MCF 10A (cell line): ENCODE measurements around the gene DOCK8. TPM values are rescaled to one million over a fixed set of nuclear protein-coding genes. Genes with fewer than 3 reads are reported as not detected.
A peak's percentile ranks its signal among the peaks of the same experiment; 100 is the strongest.
"Not testable (repeated sequence)": the region's sequence is repeated elsewhere in the genome, so short reads cannot be mapped to it uniquely, and the experiment has no call there.

Experiments used
- Bru-seq: library from RNA; stranded (reverse); fragments of 400-500 nt; gene quantifications from one replicate; lab custom pipeline; 2021; lab: Mats Ljungman, UMichigan
- BruChase-seq, 2 experiments: library from RNA; stranded (reverse); fragments of 400-500 nt; gene quantifications; one replicate each; lab custom pipeline; 2021; lab: Mats Ljungman, UMichigan
- BruUV-seq: library from RNA; stranded (reverse); fragments of 400-500 nt; replicated peaks from 2 replicates; lab custom pipeline; 2021; lab: Mats Ljungman, UMichigan
- CTCF ChIA-PET: fragments of 300-600 bp; sonication (Branson Sonifier 250); formaldehyde crosslinking; extraction: SDS; loops from one replicate; lab custom pipeline; 2021; ENCODE audit warnings: antibody characterized with exemption, inconsistent platforms; lab: Yijun Ruan, JAX
- POLR2A ChIA-PET: fragments of 300-600, 350-650 bp; sonication (Branson Sonifier 250); formaldehyde crosslinking; extraction: SDS; loops from one replicate; lab custom pipeline; 2020; ENCODE audit warnings: antibody characterized with exemption, inconsistent platforms; lab: Yijun Ruan, JAX
- DNase-seq: peaks from one replicate; pipeline ENCODE4 v3.0.0-alpha.2; 2018; ENCODE audit not compliant: unreplicated experiment
- H3K27ac Mint-ChIP-seq: one replicate; pipeline ENCODE4 v1.8.0; 2022; ENCODE audit warnings: mild to moderate bottlenecking, low read depth, mixed read lengths; ENCODE audit not compliant: unreplicated experiment
- H3K27me3 Mint-ChIP-seq: one replicate; pipeline ENCODE4 v1.8.0; 2022; ENCODE audit warnings: mixed read lengths; ENCODE audit not compliant: insufficient read depth, unreplicated experiment
- H3K36me3 Mint-ChIP-seq: one replicate; pipeline ENCODE4 v1.8.0; 2022; ENCODE audit warnings: mild to moderate bottlenecking, moderate library complexity, mixed read lengths; ENCODE audit not compliant: insufficient read depth, unreplicated experiment
- H3K4me1 Mint-ChIP-seq: one replicate; pipeline ENCODE4 v1.8.0; 2022; ENCODE audit warnings: mixed read lengths; ENCODE audit not compliant: insufficient read depth, unreplicated experiment
- H3K4me3 Mint-ChIP-seq: one replicate; pipeline ENCODE4 v1.8.0; 2022; ENCODE audit warnings: mild to moderate bottlenecking, moderate library complexity, mixed read lengths; ENCODE audit not compliant: unreplicated experiment
- H3K9me3 Mint-ChIP-seq: one replicate; pipeline ENCODE4 v1.8.0; 2022; ENCODE audit warnings: mixed read lengths; ENCODE audit not compliant: unreplicated experiment
- intact Hi-C: fragments of 100-400 bp; cut with micrococcal nuclease; formaldehyde crosslinking; loops from 2 replicates; pipeline ENCODE4 v1.14.1; 2022
- long read RNA-seq: library from polyadenylated mRNA; stranded (forward); transcript quantifications from one replicate; pipeline ENCODE4 v2.0.0, GENCODE V29; 2022
- total RNA-seq: library from RNA; stranded (reverse); gene quantifications from 2 replicates; pipeline ENCODE4 v1.2.3, GENCODE V29; 2022
- TF ChIP-seq, protein P1 (sequence below): fragments of 200-600 bp; IDR thresholded peaks from one replicate; pipeline ENCODE4 v1.8.0; 2022; ENCODE audit warnings: antibody characterized with exemption, mild to moderate bottlenecking; ENCODE audit not compliant: unreplicated experiment

DOCK8 gene
- total RNA-seq, result 5.2 and 5.7 TPM in 2 replicates
- percentile 34 among the genes with signal in this experiment for Bru-seq, nascent RNA
- BruChase-seq, experiment 1, labeled RNA remaining after a 6-hour chase, result percentile 31 among the genes with signal in this experiment
- BruChase-seq, experiment 2, labeled RNA remaining after a 2-hour chase, result percentile 31 among the genes with signal in this experiment
- long read RNA-seq, full-length matches to known transcripts, result 1 of 14 reads
- long read RNA-seq, partial matches to known transcripts, result 12 of 14 reads
- long read RNA-seq, other reads (novel, unspliced or antisense), result 1 of 14 reads

DNA sequence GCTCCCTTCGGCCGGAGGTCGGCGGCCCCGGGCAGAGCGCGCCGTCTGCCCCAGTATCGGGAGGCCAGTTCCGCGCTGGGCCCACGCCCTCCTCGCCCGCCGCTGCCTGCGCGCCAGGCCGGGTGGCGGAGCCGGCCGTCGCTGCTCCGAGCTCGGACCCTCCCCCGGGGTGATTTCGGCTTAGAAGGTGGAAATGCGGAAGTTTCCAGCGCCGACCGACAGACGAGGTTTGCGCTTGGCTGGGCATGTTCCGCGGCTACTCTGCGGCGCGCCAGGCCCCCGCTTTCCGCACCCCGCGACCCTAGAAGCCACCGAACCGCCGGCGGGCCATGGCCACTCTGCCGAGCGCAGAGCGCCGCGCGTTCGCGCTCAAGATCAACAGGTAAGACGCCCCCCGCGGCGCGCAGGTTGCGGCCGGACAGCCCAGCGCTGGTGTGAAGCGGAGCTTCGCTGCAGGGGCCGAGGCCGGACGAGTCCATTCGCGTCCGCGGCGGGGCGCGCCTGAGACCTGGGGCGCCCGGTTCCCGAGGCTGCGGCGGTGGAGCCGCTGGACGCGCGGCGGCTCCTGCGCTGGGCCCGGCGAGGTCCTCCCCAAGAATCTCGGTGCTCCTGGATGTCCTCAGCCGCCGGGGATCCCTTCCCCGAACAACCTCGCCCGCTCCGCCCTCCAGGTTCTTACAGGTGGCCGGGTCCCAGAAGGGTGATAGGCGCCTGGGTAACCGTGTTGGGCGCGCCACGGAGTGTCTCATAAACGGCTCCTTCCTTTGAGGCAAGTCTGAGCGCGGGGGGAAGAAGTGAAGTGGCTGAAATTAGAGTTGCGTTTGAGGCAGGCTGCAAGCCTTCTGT is at the start of gene DOCK8:
Gene DOCK8 (plus strand): TSS at position 218 of the 846 bp plus-strand sequence. CDS start 112 bp downstream, at position 330.
- H3K27me3 Mint-ChIP-seq, result no peaks in the 10 kb centered on the region
- ChIA-PET CTCF (interaction anchor here (0.7 to 1.4 kb wide), 8 partner anchors 9 to 1297 kb away, joined by 3 to 5 read pairs (median 4); no protein-coding TSS in a partner anchor), POLR2A (interaction anchor here (0.6 to 2.2 kb wide), 5 partner anchors 10 to 172 kb away, joined by 3 to 7 read pairs (median 6); no protein-coding TSS in a partner anchor)
- TF ChIP-seq, protein P1, sequence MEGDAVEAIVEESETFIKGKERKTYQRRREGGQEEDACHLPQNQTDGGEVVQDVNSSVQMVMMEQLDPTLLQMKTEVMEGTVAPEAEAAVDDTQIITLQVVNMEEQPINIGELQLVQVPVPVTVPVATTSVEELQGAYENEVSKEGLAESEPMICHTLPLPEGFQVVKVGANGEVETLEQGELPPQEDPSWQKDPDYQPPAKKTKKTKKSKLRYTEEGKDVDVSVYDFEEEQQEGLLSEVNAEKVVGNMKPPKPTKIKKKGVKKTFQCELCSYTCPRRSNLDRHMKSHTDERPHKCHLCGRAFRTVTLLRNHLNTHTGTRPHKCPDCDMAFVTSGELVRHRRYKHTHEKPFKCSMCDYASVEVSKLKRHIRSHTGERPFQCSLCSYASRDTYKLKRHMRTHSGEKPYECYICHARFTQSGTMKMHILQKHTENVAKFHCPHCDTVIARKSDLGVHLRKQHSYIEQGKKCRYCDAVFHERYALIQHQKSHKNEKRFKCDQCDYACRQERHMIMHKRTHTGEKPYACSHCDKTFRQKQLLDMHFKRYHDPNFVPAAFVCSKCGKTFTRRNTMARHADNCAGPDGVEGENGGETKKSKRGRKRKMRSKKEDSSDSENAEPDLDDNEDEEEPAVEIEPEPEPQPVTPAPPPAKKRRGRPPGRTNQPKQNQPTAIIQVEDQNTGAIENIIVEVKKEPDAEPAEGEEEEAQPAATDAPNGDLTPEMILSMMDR, result peak; percentile 48
- no peak within 1 kb of the TSS for H3K27ac Mint-ChIP-seq
- no TSS peak for BruUV-seq
- no peaks in the 10 kb centered on the region for H3K4me1 Mint-ChIP-seq
- no peaks in the 10 kb centered on the region for H3K9me3 Mint-ChIP-seq
- DNase-seq, result peak; percentile 74
- no peaks in the 10 kb centered on the region for H3K36me3 Mint-ChIP-seq
- intact Hi-C loops, result loop anchor here (5.0 kb wide), 1 partner anchor 87 kb away; no protein-coding TSS in a partner anchor
- H3K4me3 Mint-ChIP-seq, result peak within 1 kb of the TSS; percentile 75

DNA sequence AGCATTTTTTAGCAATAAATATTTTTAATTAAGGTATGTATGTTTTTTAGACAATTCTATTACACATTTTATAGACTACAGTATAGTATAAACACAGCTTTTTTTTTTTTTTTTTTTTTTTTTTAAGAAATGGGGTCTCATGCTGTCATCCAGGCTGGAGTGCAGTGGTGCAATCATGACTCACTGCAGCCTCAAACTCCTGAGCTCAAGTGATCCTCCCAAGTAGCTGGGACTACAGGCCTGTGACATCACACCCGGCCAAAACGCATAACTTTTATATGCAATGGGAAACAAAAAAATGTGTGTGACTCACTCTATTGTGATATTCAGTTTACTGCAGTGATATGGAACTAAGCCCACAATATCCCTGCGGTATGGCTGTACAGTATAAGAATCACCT is 44.9 kb upstream of the DOCK8 start:
- peak overlapping the region; percentile 42 for H3K27ac Mint-ChIP-seq
- CTCF ChIA-PET, DNase-seq, intact Hi-C loops, H3K9me3 Mint-ChIP-seq, H3K4me3 Mint-ChIP-seq, BruUV-seq, POLR2A ChIA-PET, H3K4me1 Mint-ChIP-seq, H3K27me3 Mint-ChIP-seq, H3K36me3 Mint-ChIP-seq: not testable (repeated sequence)

DNA sequence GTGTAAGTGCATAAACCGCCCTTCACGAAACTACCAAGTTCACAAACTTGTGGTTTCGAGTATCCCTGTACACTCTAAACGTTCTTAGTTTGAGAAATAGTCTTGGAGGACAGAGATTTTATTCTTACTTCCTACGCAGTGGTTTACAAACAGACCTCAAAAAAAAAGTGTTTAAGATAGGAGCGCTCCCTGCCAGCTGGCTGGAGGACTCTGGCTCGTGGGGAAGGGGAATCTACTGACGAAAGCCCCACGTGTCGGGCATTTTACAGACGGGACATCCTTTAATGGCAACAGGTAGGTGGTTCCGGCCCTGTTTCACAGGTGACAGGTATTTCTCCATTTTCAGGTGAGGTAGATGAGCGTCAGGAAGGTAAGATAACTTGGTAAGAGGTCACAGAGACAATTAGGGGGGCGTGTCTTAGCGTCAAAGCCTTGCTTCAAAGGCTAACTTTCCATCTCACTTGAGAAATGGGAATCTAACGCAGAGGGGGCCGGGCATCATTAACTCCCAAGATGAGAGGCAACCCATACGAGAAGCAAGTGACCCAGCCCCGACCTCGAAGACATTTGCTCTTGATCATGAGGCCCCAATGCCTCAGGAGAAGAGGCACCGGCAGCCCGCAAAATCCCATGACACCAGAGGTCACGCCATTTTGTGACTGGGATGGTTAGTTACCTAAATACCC is 36.4 kb upstream of the DOCK8 start:
- intact Hi-C loops, CTCF ChIA-PET, POLR2A ChIA-PET, DNase-seq, H3K4me1 Mint-ChIP-seq, H3K27me3 Mint-ChIP-seq, H3K9me3 Mint-ChIP-seq, BruUV-seq, H3K36me3 Mint-ChIP-seq: not testable (repeated sequence)
- Mint-ChIP-seq H3K4me3 (peak overlapping the region; percentile 75), H3K27ac (peak overlapping the region; percentile 87)

GRCh38 chr9:178970-179383 is 35.7 kb upstream of the DOCK8 start, which contains the start of gene ZNG1A:
ZNG1A (minus strand) TSS chr9:179056; CDS start chr9:178969, 87 bp downstream.
- H3K27me3 Mint-ChIP-seq, H3K9me3 Mint-ChIP-seq, BruUV-seq, H3K36me3 Mint-ChIP-seq, CTCF ChIA-PET, intact Hi-C loops, DNase-seq, H3K4me1 Mint-ChIP-seq, POLR2A ChIA-PET: not testable (repeated sequence)
- H3K4me3 Mint-ChIP-seq, result peak within 1 kb of the TSS; percentile 75
- H3K27ac Mint-ChIP-seq, result peak within 1 kb of the TSS; percentile 87

- BruUV-seq, intact Hi-C loops, POLR2A ChIA-PET, H3K4me1 Mint-ChIP-seq, CTCF ChIA-PET, DNase-seq, H3K36me3 Mint-ChIP-seq, H3K27ac Mint-ChIP-seq, H3K27me3 Mint-ChIP-seq, H3K9me3 Mint-ChIP-seq, H3K4me3 Mint-ChIP-seq: not testable (repeated sequence)
Observed at GRCh38 chr9:199601-200000, 15.1 kb upstream of the DOCK8 start.
